ENCODE results near the gene ZNF408.

GRCh38 chr11:46737699-46738098, 36.9 kb downstream of the ZNF408 start:
- TF ChIP-seq POLR2A (IDR thresholded peaks at IDR 0.05; ENCODE audit: low read depth, low read length) (no peak), POLR2AphosphoS5 (IDR thresholded peaks at IDR 0.05; ENCODE audit: low read depth, low read length) (no peak), SPI1 (IDR thresholded peaks at IDR 0.05; ENCODE audit: low read depth, low read length) (no peak)

Data from GM12891 (cell line).